ENCODE measurements around the gene GBF1. TPM values are rescaled to one million over a fixed set of nuclear protein-coding genes. Genes with fewer than 3 reads are reported as not detected.

GBF1 gene
- polyA plus RNA-seq, 1 donor (not counting 4 experiments of a cell fraction or from before 2014, with no cell fraction given): 17.4 TPM

- dilution Hi-C loops (cut with MboI; ENCODE audit: extremely low pct_ligation_motif_present, low sequenced_read_pairs): no loop called here
- peak overlapping the region; percentile 92 for H3K4me2 ChIP-seq (ENCODE audit: control insufficient read depth, extremely low read depth, insufficient read depth, low read depth, low read length)
- no peak for FAIRE-seq
- peaks cover 6% of the 10 kb centered on the region for H3K79me2 ChIP-seq (ENCODE audit: control insufficient read depth, insufficient read depth, low read length)
- peaks cover 13% of the 10 kb centered on the region for H3K27me3 ChIP-seq (ENCODE audit: control insufficient read depth, extremely low read depth, insufficient read depth, low read length)
- H3K4me1 ChIP-seq (ENCODE audit: control insufficient read depth, extremely low read depth, insufficient read depth, low read length): peaks cover 21% of the 10 kb centered on the region
- no peaks in the 10 kb centered on the region for H3K9me3 ChIP-seq (ENCODE audit: control insufficient read depth, low read depth, low read length)
- no peak overlapping the region for H3K9ac ChIP-seq (ENCODE audit: control insufficient read depth, extremely low read depth, insufficient read depth, low read length)
- peak; percentile 41 for TF ChIP-seq EZH2 (IDR thresholded peaks at IDR 0.05; ENCODE audit: low read length)
- TF ChIP-seq CTCF (optimal IDR thresholded peaks at IDR 0.05 in 1 of 3, IDR thresholded peaks at IDR 0.05 in 1 of 3, conservative IDR thresholded peaks at IDR 0.05 in 1 of 3; ENCODE audit: extremely low read depth in 1 of 3, insufficient read depth in 2 of 3, low read length in 3 of 3): no peak
- H3K36me3 ChIP-seq (ENCODE audit: control insufficient read depth in 2 of 2, extremely low read depth in 1 of 2, insufficient read depth in 2 of 2, low read length in 2 of 2): no peaks in the 10 kb centered on the region
- no peak overlapping the region for H2AFZ ChIP-seq (ENCODE audit: control insufficient read depth, low read length)
- DNase-seq (ENCODE audit: low read depth, low spot score): no peak
- no peaks in the 10 kb centered on the region for H4K20me1 ChIP-seq (ENCODE audit: control insufficient read depth, extremely low read depth, insufficient read depth, low read length)
- peak overlapping the region; percentile 53 to 74 (median 63) for H3K4me3 ChIP-seq (ENCODE audit: control insufficient read depth in 2 of 3, extremely low read depth in 1 of 3, insufficient read depth in 2 of 3, low read depth in 1 of 3, low read length in 3 of 3)
- H3K27ac ChIP-seq (ENCODE audit: control insufficient read depth, insufficient read depth, low read length): no peak overlapping the region
- H3K9me1 ChIP-seq (ENCODE audit: control insufficient read depth, extremely low read depth, insufficient read depth, low read length): no peaks in the 10 kb centered on the region
These were observed 4.3 kb upstream of the GBF1 start for GRCh38 chr10:102241032-102241443.

- no peak for TF ChIP-seq EZH2 (IDR thresholded peaks at IDR 0.05; ENCODE audit: low read length)
- no peak for TF ChIP-seq CTCF (optimal IDR thresholded peaks at IDR 0.05 in 1 of 3, IDR thresholded peaks at IDR 0.05 in 1 of 3, conservative IDR thresholded peaks at IDR 0.05 in 1 of 3; ENCODE audit: extremely low read depth in 1 of 3, insufficient read depth in 2 of 3, low read length in 3 of 3)
- H3K36me3 ChIP-seq (ENCODE audit: control insufficient read depth in 2 of 2, extremely low read depth in 1 of 2, insufficient read depth in 2 of 2, low read length in 2 of 2): no peaks in the 10 kb centered on the region
- peaks cover 4% of the 10 kb centered on the region for H4K20me1 ChIP-seq (ENCODE audit: control insufficient read depth, extremely low read depth, insufficient read depth, low read length)
- peaks cover 26% of the 10 kb centered on the region for H3K4me1 ChIP-seq (ENCODE audit: control insufficient read depth, extremely low read depth, insufficient read depth, low read length)
- H2AFZ ChIP-seq (ENCODE audit: control insufficient read depth, low read length): peak within 1 kb of the TSS; percentile 93
- H3K9me3 ChIP-seq (ENCODE audit: control insufficient read depth, low read depth, low read length): no peaks in the 10 kb centered on the region
- DNase-seq (ENCODE audit: low read depth, low spot score): peak; percentile 64
- no peak within 1 kb of the TSS for H3K27ac ChIP-seq (ENCODE audit: control insufficient read depth, insufficient read depth, low read length)
- H3K9me1 ChIP-seq (ENCODE audit: control insufficient read depth, extremely low read depth, insufficient read depth, low read length): no peaks in the 10 kb centered on the region
- dilution Hi-C loops (cut with MboI; ENCODE audit: extremely low pct_ligation_motif_present, low sequenced_read_pairs): no loop called here
- H3K27me3 ChIP-seq (ENCODE audit: control insufficient read depth, extremely low read depth, insufficient read depth, low read length): peaks cover 13% of the 10 kb centered on the region
- H3K79me2 ChIP-seq (ENCODE audit: control insufficient read depth, insufficient read depth, low read length): peaks cover 11% of the 10 kb centered on the region
- peak; percentile 9 for FAIRE-seq
- H3K9ac ChIP-seq (ENCODE audit: control insufficient read depth, extremely low read depth, insufficient read depth, low read length): peak within 1 kb of the TSS; percentile 59
- H3K4me3 ChIP-seq (ENCODE audit: control insufficient read depth in 2 of 3, extremely low read depth in 1 of 3, insufficient read depth in 2 of 3, low read depth in 1 of 3, low read length in 3 of 3): peak within 1 kb of the TSS; percentile 53 to 74 (median 63)
- peak within 1 kb of the TSS; percentile 92 for H3K4me2 ChIP-seq (ENCODE audit: control insufficient read depth, extremely low read depth, insufficient read depth, low read depth, low read length)
These were observed 3.8 kb upstream of the GBF1 start, which contains the start of gene PITX3 for GRCh38 chr10:102241444-102242117. Gene PITX3 (minus strand): TSS chr10:102241512. CDS start chr10:102232080, 9,432 bp downstream.
